ENCODE results near the gene PYY. TPM values are rescaled to one million over a fixed set of nuclear protein-coding genes. Genes with fewer than 3 reads are reported as not detected.

PYY gene
- total and polyA plus RNA-seq, 4 donors = 0.68 TPM; not detected in 3

- WGBS (ENCODE audit: insufficient coverage) = 6% methylated on average over 44 of the region's 52 CpGs
- peak overlapping the region; percentile 41 for H3K4me3 ChIP-seq (ENCODE audit: low read depth, low read length)
- no peaks in the 10 kb centered on the region for H3K9me3 ChIP-seq (ENCODE audit: control insufficient read depth, insufficient read depth, low read length)
- H3K36me3 ChIP-seq (ENCODE audit: control insufficient read depth, insufficient read depth, low read length) = no peaks in the 10 kb centered on the region
- no peak overlapping the region for H3K27ac ChIP-seq (ENCODE audit: low read depth, low read length)
- peaks cover 22% of the 10 kb centered on the region for H3K27me3 ChIP-seq (ENCODE audit: control insufficient read depth, insufficient read depth, low read length)
- H3K4me1 ChIP-seq (ENCODE audit: control insufficient read depth, insufficient read depth, low read length) = peaks cover 11% of the 10 kb centered on the region
- peak in 2 of 6 donors; percentile 70 to 80 for DNase-seq (ENCODE audit: low read depth in 4 of 6, low spot score in 6 of 6)
Measured at GRCh38 chr17:43994272-43995149, 40.8 kb upstream of the PYY start.

GRCh38 chr17:43992641-43993040 is 38.9 kb upstream of the PYY start:
- H3K4me1 ChIP-seq (ENCODE audit: control insufficient read depth, insufficient read depth, low read length) = peaks cover 11% of the 10 kb centered on the region
- DNase-seq (ENCODE audit: low read depth in 4 of 6, low spot score in 6 of 6) = no peak
- H3K9me3 ChIP-seq (ENCODE audit: control insufficient read depth, insufficient read depth, low read length) = no peaks in the 10 kb centered on the region
- 90% methylated on average over 7 of the region's 14 CpGs for WGBS (ENCODE audit: insufficient coverage)
- H3K4me3 ChIP-seq (ENCODE audit: low read depth, low read length) = no peak overlapping the region
- H3K27ac ChIP-seq (ENCODE audit: low read depth, low read length) = no peak overlapping the region
- peaks cover 22% of the 10 kb centered on the region for H3K27me3 ChIP-seq (ENCODE audit: control insufficient read depth, insufficient read depth, low read length)
- H3K36me3 ChIP-seq (ENCODE audit: control insufficient read depth, insufficient read depth, low read length) = no peaks in the 10 kb centered on the region

GRCh38 chr17:43988301-43988700 is 34.6 kb upstream of the PYY start:
- DNase-seq (ENCODE audit: low read depth in 4 of 6, low spot score in 6 of 6) = no peak
- Histone ChIP-seq H3K4me3 (ENCODE audit: low read depth, low read length) (no peak overlapping the region), H3K27me3 (ENCODE audit: control insufficient read depth, insufficient read depth, low read length) (peaks cover 15% of the 10 kb centered on the region), H3K4me1 (ENCODE audit: control insufficient read depth, insufficient read depth, low read length) (peaks cover 14% of the 10 kb centered on the region), H3K36me3 (ENCODE audit: control insufficient read depth, insufficient read depth, low read length) (no peaks in the 10 kb centered on the region), H3K27ac (ENCODE audit: low read depth, low read length) (no peak overlapping the region), H3K9me3 (ENCODE audit: control insufficient read depth, insufficient read depth, low read length) (no peaks in the 10 kb centered on the region)
- 74% methylated on average over 7 of the region's 9 CpGs for WGBS (ENCODE audit: insufficient coverage)

GRCh38 chr17:43987131-43988021 is 33.6 kb upstream of the PYY start:
- Histone ChIP-seq H3K36me3 (ENCODE audit: control insufficient read depth, insufficient read depth, low read length) (no peaks in the 10 kb centered on the region), H3K27ac (ENCODE audit: low read depth, low read length) (no peak overlapping the region), H3K27me3 (ENCODE audit: control insufficient read depth, insufficient read depth, low read length) (peaks cover 21% of the 10 kb centered on the region), H3K4me3 (ENCODE audit: low read depth, low read length) (no peak overlapping the region), H3K4me1 (ENCODE audit: control insufficient read depth, insufficient read depth, low read length) (peaks cover 17% of the 10 kb centered on the region), H3K9me3 (ENCODE audit: control insufficient read depth, insufficient read depth, low read length) (no peaks in the 10 kb centered on the region)
- DNase-seq (ENCODE audit: low read depth in 4 of 6, low spot score in 6 of 6) = peak in 1 of 6 donors; percentile 17
- 61% methylated on average over 8 of the region's 12 CpGs for WGBS (ENCODE audit: insufficient coverage)

GRCh38 chr17:43986225-43986981 is 32.7 kb upstream of the PYY start:
- no peak for DNase-seq (ENCODE audit: low read depth in 4 of 6, low spot score in 6 of 6)
- Histone ChIP-seq H3K9me3 (ENCODE audit: control insufficient read depth, insufficient read depth, low read length) (no peaks in the 10 kb centered on the region), H3K27ac (ENCODE audit: low read depth, low read length) (no peak overlapping the region), H3K4me1 (ENCODE audit: control insufficient read depth, insufficient read depth, low read length) (peaks cover 17% of the 10 kb centered on the region), H3K4me3 (ENCODE audit: low read depth, low read length) (no peak overlapping the region), H3K27me3 (ENCODE audit: control insufficient read depth, insufficient read depth, low read length) (peaks cover 25% of the 10 kb centered on the region), H3K36me3 (ENCODE audit: control insufficient read depth, insufficient read depth, low read length) (no peaks in the 10 kb centered on the region)
- 90% methylated on average over 7 of the region's 7 CpGs for WGBS (ENCODE audit: insufficient coverage)

- peaks cover 17% of the 10 kb centered on the region for H3K4me1 ChIP-seq (ENCODE audit: control insufficient read depth, insufficient read depth, low read length)
- no peak overlapping the region for H3K27ac ChIP-seq (ENCODE audit: low read depth, low read length)
- 71% methylated on average over 3 of the region's 8 CpGs for whole genome bisulfite sequencing (ENCODE audit: insufficient coverage)
- H3K36me3 ChIP-seq (ENCODE audit: control insufficient read depth, insufficient read depth, low read length) = no peaks in the 10 kb centered on the region
- H3K4me3 ChIP-seq (ENCODE audit: low read depth, low read length) = no peak overlapping the region
- H3K9me3 ChIP-seq (ENCODE audit: control insufficient read depth, insufficient read depth, low read length) = no peaks in the 10 kb centered on the region
- H3K27me3 ChIP-seq (ENCODE audit: control insufficient read depth, insufficient read depth, low read length) = peaks cover 25% of the 10 kb centered on the region
- DNase-seq (ENCODE audit: low read depth in 4 of 6, low spot score in 6 of 6) = peak in 1 of 6 donors; percentile 35
Measured at GRCh38 chr17:43984521-43984920, 30.8 kb upstream of the PYY start.

GRCh38 chr17:43983515-43984411 is 30.0 kb upstream of the PYY start:
- 2% methylated on average over 78 of the region's 78 CpGs for WGBS (ENCODE audit: insufficient coverage)
- DNase-seq (ENCODE audit: low read depth in 4 of 6, low spot score in 6 of 6) = peak in 2 of 6 donors; percentile 43 to 65
- no peaks in the 10 kb centered on the region for H3K9me3 ChIP-seq (ENCODE audit: control insufficient read depth, insufficient read depth, low read length)
- H3K4me1 ChIP-seq (ENCODE audit: control insufficient read depth, insufficient read depth, low read length) = peaks cover 17% of the 10 kb centered on the region
- no peaks in the 10 kb centered on the region for H3K36me3 ChIP-seq (ENCODE audit: control insufficient read depth, insufficient read depth, low read length)
- peak overlapping the region; percentile 29 for H3K4me3 ChIP-seq (ENCODE audit: low read depth, low read length)
- peaks cover 25% of the 10 kb centered on the region for H3K27me3 ChIP-seq (ENCODE audit: control insufficient read depth, insufficient read depth, low read length)
- no peak overlapping the region for H3K27ac ChIP-seq (ENCODE audit: low read depth, low read length)

GRCh38 chr17:43983196-43983514 is 29.4 kb upstream of the PYY start:
- Histone ChIP-seq H3K27ac (ENCODE audit: low read depth, low read length) (no peak overlapping the region), H3K9me3 (ENCODE audit: control insufficient read depth, insufficient read depth, low read length) (no peaks in the 10 kb centered on the region), H3K4me1 (ENCODE audit: control insufficient read depth, insufficient read depth, low read length) (peaks cover 17% of the 10 kb centered on the region), H3K27me3 (ENCODE audit: control insufficient read depth, insufficient read depth, low read length) (peaks cover 25% of the 10 kb centered on the region), H3K4me3 (ENCODE audit: low read depth, low read length) (peak overlapping the region; percentile 29), H3K36me3 (ENCODE audit: control insufficient read depth, insufficient read depth, low read length) (no peaks in the 10 kb centered on the region)
- WGBS (ENCODE audit: insufficient coverage) = 6% methylated on average over 3 of the region's 5 CpGs
- no peak for DNase-seq (ENCODE audit: low read depth in 4 of 6, low spot score in 6 of 6)

All from spinal cord (tissue), 10 donors.